B cell (primary cell): ENCODE measurements around the gene LHX5. TPM values are rescaled to one million over a fixed set of nuclear protein-coding genes. Genes with fewer than 3 reads are reported as not detected.

Experiments used
- ATAC-seq: fragments of 200-7000 bp; cut with Tn5 transposase; one replicate; pipeline ENCODE4 v1.10.0; 2021; ENCODE audit warnings: low read depth, mild to moderate bottlenecking, moderate number of reproducible peaks, moderate library complexity
- CTCF ChIA-PET: fragments of 350-600 bp; sonication (Branson Sonifier 250); formaldehyde crosslinking; loops from one replicate; lab custom pipeline; 2021; ENCODE audit warnings: antibody characterized with exemption, inconsistent platforms; lab: Charles Lee
- POLR2A ChIA-PET: fragments of 350-600 bp; sonication (Branson Sonifier 250); formaldehyde crosslinking; loops from one replicate; lab custom pipeline; 2021; ENCODE audit warnings: antibody characterized with exemption; lab: Charles Lee
- DNase-seq: peaks from one replicate; pipeline ENCODE4 v3.0.0; 2013
- H2AFZ ChIP-seq: 2 replicates; pipeline ENCODE4 v1.6.1; 2012; ENCODE audit warnings: mild to moderate bottlenecking, low read depth, low read length; ENCODE audit not compliant: insufficient read depth, poor library complexity, severe bottlenecking
- H3K27ac ChIP-seq, 2 donors: 1 replicate in 1 of 2; 2 replicates in 1 of 2; pipeline ENCODE4 v1.5.1; 2012 to 2013; ENCODE audit warnings: low read length in 2 of 2, mild to moderate bottlenecking in 2 of 2, moderate library complexity in 1 of 2
- H3K27me3 ChIP-seq, 4 experiments: fragments of 200-600 bp in 1 of 4; sonication (generic) in 1 of 4; replicated peaks in 1 of 4; 1 replicate in 2 of 4; 2 replicates in 2 of 4; pipeline versions ENCODE4 v1.6.1 to v1.7.0; 2013 to 2016; ENCODE audit warnings: low read length in 3 of 4, mild to moderate bottlenecking in 2 of 4, mixed read lengths in 1 of 4, moderate library complexity in 1 of 4; ENCODE audit not compliant: insufficient read depth in 4 of 4, control insufficient read depth in 3 of 4; ENCODE audit errors: control extremely low read depth in 1 of 4
- H3K36me3 ChIP-seq, 2 experiments: replicated peaks in 1 of 2; 1 replicate in 1 of 2; 2 replicates in 1 of 2; pipeline versions ENCODE4 v1.6.1 to v1.7.1; 2013; ENCODE audit warnings: low read length in 1 of 2; ENCODE audit not compliant: insufficient read depth in 2 of 2, control insufficient read depth in 1 of 2; ENCODE audit errors: control extremely low read depth in 1 of 2, extremely low read depth in 1 of 2
- H3K4me1 ChIP-seq, 2 donors: fragments of 200-600 bp in 1 of 2; sonication (generic) in 1 of 2; 1 replicate in 1 of 2; 2 replicates in 1 of 2; pipeline versions ENCODE4 v1.5.1 to v1.6.1; 2013 to 2017; ENCODE audit warnings: low read length in 2 of 2; ENCODE audit not compliant: control insufficient read depth in 2 of 2, insufficient read depth in 2 of 2
- H3K4me2 ChIP-seq: replicated peaks from 2 replicates; pipeline ENCODE3; 2012; ENCODE audit warnings: mild to moderate bottlenecking, low read depth, low read length; ENCODE audit not compliant: poor library complexity, severe bottlenecking
- H3K4me3 ChIP-seq, 5 experiments: fragments of 200-600 bp in 1 of 5; sonication (generic) in 1 of 5; 1 replicate in 3 of 5; 2 replicates in 2 of 5; pipeline versions ENCODE4 v1.5.1 to v1.7.0; 2011 to 2016; ENCODE audit warnings: low read length in 4 of 5, mild to moderate bottlenecking in 4 of 5, low read depth in 2 of 5, control low read depth in 1 of 5, moderate library complexity in 1 of 5; ENCODE audit not compliant: insufficient read depth in 1 of 5; ENCODE audit errors: control extremely low read depth in 1 of 5, extremely low read depth in 1 of 5
- H3K79me2 ChIP-seq: fragments of 200-600 bp; sonication (generic); one replicate; pipeline ENCODE4 v1.6.0; 2016; ENCODE audit warnings: low read length; ENCODE audit not compliant: control insufficient read depth, insufficient read depth
- H3K9ac ChIP-seq: fragments of 200-600 bp; sonication (generic); 2 replicates; pipeline ENCODE4 v1.6.1; 2017; ENCODE audit warnings: mild to moderate bottlenecking, low read length, moderate library complexity
- H3K9me3 ChIP-seq, 3 donors: one replicate each; pipeline versions ENCODE4 v1.6.1 to v1.7.1; 2013; ENCODE audit warnings: low read length in 2 of 3; ENCODE audit not compliant: control insufficient read depth in 2 of 3, insufficient read depth in 1 of 3; ENCODE audit errors: control extremely low read depth in 1 of 3
- H4K20me1 ChIP-seq: 2 replicates; pipeline ENCODE4 v1.6.0; 2012; ENCODE audit warnings: mild to moderate bottlenecking, low read length; ENCODE audit not compliant: insufficient read depth, control insufficient read depth, poor library complexity, severe bottlenecking
- H3K27ac Mint-ChIP-seq: one replicate; pipeline ENCODE4 v1.8.0; 2021; ENCODE audit warnings: mixed read lengths
- H3K27me3 Mint-ChIP-seq: one replicate; pipeline ENCODE4 v1.8.0; 2021; ENCODE audit warnings: mixed read lengths
- H3K4me1 Mint-ChIP-seq: one replicate; pipeline ENCODE4 v1.8.0; 2021; ENCODE audit warnings: mixed read lengths
- H3K4me3 Mint-ChIP-seq: one replicate; pipeline ENCODE4 v1.8.0; 2021; ENCODE audit warnings: mixed read lengths
- H3K9me3 Mint-ChIP-seq: one replicate; pipeline ENCODE4 v1.8.0; 2022; ENCODE audit warnings: mixed read lengths; ENCODE audit not compliant: insufficient read depth
- EZH2 ChIP-seq: IDR thresholded peaks from 2 replicates; pipeline ENCODE4 v1.6.1; 2012; ENCODE audit warnings: borderline replicate concordance, low read depth, mild to moderate bottlenecking, moderate library complexity, low read length; ENCODE audit not compliant: insufficient read depth, poor library complexity, severe bottlenecking
- WGBS: methylation state at CpG from one replicate; pipeline ENCODE4 v1.1.5; 2013; ENCODE audit warnings: missing lambda C conversion rate; ENCODE audit not compliant: insufficient coverage; 5-methylcytosine and 5-hydroxymethylcytosine counted together
- intact Hi-C: fragments of 100-400 bp; cut with micrococcal nuclease; formaldehyde crosslinking; loops from one replicate; pipeline ENCODE4 v1.10.0; 2022
- polyA plus RNA-seq: library from polyadenylated mRNA; depleted of rRNA; stranded (reverse); fragments of >200 nt; gene quantifications from 2 replicates; pipeline ENCODE4 v1.2.3, GENCODE V29; 2012
- total RNA-seq, 2 donors: library from RNA; stranded (reverse); fragments of 120-200 nt in 1 of 2; gene quantifications; 1 replicate in 1 of 2; 2 replicates in 1 of 2; pipeline versions ENCODE4 v1.2.3 to v1.2.4, GENCODE V29; 2013 to 2022
- TF ChIP-seq, protein P1 (sequence below): fragments of 200-600 bp; IDR thresholded peaks from one replicate; pipeline ENCODE4 v1.8.0; 2022; ENCODE audit warnings: antibody characterized with exemption, mild to moderate bottlenecking

The LHX5 gene
- total and polyA plus RNA-seq, 2 donors (not counting 1 experiment from before 2014, with no cell fraction given): not detected

DNA sequence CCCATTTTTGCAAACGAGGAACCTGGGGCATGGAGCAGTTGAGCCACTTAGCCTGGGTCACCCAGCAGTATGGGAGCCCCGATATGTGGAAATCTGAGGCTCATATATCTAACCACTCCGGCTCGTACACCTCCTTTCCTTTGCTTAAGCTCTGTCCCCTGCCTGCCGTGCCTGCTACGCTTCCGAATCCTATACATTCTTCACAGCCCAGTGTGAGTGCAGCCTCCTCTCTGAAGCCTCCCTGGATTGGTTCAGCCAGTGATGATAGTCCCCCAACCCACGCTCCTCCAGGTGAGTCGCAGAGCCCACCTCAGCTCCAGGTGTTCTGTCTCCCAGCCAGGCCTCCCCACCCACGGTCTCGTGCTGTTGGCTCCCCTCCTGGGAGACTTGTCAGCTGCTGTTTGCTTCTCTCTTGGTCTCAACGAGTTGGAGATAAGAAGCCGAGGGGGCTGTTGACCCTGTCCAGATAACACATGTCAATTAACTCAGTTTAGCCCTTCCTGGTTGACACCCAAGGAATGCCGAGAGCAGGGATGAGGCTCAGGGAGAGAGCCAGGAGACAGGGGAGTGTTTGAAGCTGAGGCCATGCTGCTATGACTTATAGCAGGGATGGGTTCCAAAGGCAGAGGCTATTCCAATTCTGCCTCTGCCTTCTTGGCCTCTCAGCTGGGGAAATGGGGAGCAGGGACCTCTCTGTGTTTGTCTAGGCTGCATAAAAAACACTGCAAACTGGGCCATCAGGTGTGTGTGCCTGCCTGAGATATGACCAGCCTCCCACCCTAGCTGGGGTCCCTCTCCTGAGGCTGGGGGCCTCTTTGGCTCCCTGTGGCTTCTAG is 30.5 kb downstream of the LHX5 start:
- no peaks in the 10 kb centered on the region for H3K4me1 Mint-ChIP-seq
- H2AFZ ChIP-seq: no peak overlapping the region
- H3K4me1 ChIP-seq: no peaks in the 10 kb centered on the region
- no peak overlapping the region for H3K4me3 Mint-ChIP-seq
- H3K79me2 ChIP-seq: no peaks in the 10 kb centered on the region
- DNase-seq (no peak), ATAC-seq (no peak)
- H3K27me3 ChIP-seq: peaks cover 0 to 28% (median 9%) of the 10 kb centered on the region in 4 experiments
- H3K9me3 ChIP-seq: peaks cover 0 to 12% (median 0%) of the 10 kb centered on the region in 3 donors
- H3K36me3 ChIP-seq: no peaks in the 10 kb centered on the region
- ChIA-PET POLR2A (no interaction called here), CTCF (interaction anchor here (1.2 kb wide), 1 partner anchor 130 kb away, joined by 4 read pairs; no protein-coding TSS in a partner anchor)
- peaks cover 24% of the 10 kb centered on the region for H3K27me3 Mint-ChIP-seq
- no peak overlapping the region for H3K4me3 ChIP-seq
- no peak overlapping the region for H3K27ac ChIP-seq
- H3K9me3 Mint-ChIP-seq: no peaks in the 10 kb centered on the region
- H3K27ac Mint-ChIP-seq: no peak overlapping the region
- H4K20me1 ChIP-seq: no peaks in the 10 kb centered on the region
- H3K4me2 ChIP-seq: no peak overlapping the region
- TF ChIP-seq EZH2: no peak
- TF ChIP-seq, protein P1, sequence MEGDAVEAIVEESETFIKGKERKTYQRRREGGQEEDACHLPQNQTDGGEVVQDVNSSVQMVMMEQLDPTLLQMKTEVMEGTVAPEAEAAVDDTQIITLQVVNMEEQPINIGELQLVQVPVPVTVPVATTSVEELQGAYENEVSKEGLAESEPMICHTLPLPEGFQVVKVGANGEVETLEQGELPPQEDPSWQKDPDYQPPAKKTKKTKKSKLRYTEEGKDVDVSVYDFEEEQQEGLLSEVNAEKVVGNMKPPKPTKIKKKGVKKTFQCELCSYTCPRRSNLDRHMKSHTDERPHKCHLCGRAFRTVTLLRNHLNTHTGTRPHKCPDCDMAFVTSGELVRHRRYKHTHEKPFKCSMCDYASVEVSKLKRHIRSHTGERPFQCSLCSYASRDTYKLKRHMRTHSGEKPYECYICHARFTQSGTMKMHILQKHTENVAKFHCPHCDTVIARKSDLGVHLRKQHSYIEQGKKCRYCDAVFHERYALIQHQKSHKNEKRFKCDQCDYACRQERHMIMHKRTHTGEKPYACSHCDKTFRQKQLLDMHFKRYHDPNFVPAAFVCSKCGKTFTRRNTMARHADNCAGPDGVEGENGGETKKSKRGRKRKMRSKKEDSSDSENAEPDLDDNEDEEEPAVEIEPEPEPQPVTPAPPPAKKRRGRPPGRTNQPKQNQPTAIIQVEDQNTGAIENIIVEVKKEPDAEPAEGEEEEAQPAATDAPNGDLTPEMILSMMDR: no peak
- no peak overlapping the region for H3K9ac ChIP-seq
- WGBS: 87% methylated on average over 14 of the region's 14 CpGs
- intact Hi-C loops: no loop called here

DNA sequence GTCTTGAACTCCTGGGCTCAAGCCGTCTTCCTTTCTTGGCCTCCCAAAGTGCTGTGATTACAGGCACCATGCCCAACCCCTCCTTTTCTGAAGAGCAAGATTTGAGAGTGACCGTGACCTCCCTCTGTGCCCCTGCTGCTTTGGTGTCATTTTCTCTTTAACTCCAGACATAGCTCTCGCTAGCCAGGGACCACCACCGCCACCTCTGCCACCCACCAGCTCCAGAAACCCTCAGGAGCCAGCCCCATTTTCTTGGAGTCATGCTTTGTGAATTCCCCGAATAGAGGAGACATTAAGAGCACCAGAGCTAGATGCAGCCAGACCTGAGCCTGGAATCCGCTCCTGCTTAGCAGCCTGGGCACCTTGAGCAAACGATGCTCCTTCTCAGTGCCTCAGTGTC is 31.3 kb downstream of the LHX5 start:
- H3K9me3 ChIP-seq: peaks cover 0 to 7% (median 0%) of the 10 kb centered on the region in 3 donors
- no peaks in the 10 kb centered on the region for H3K4me1 Mint-ChIP-seq
- no peak overlapping the region for H3K27ac ChIP-seq
- CTCF ChIA-PET: interaction anchor here (1.2 kb wide), 1 partner anchor 129 kb away, joined by 4 read pairs; no protein-coding TSS in a partner anchor
- no peak for DNase-seq
- intact Hi-C loops: no loop called here
- H3K9ac ChIP-seq: no peak overlapping the region
- no peaks in the 10 kb centered on the region for H3K79me2 ChIP-seq
- no peaks in the 10 kb centered on the region for H4K20me1 ChIP-seq
- no peak overlapping the region for H3K27ac Mint-ChIP-seq
- no peak overlapping the region for H3K4me3 Mint-ChIP-seq
- no peaks in the 10 kb centered on the region for H3K36me3 ChIP-seq
- no peak for ATAC-seq
- no peak for TF ChIP-seq EZH2
- TF ChIP-seq, protein P1: no peak
- H2AFZ ChIP-seq: no peak overlapping the region
- peaks cover 18% of the 10 kb centered on the region for H3K27me3 Mint-ChIP-seq
- peaks cover 0 to 23% (median 8%) of the 10 kb centered on the region in 4 experiments for H3K27me3 ChIP-seq
- H3K4me2 ChIP-seq: no peak overlapping the region
- no peaks in the 10 kb centered on the region for H3K4me1 ChIP-seq
- no peaks in the 10 kb centered on the region for H3K9me3 Mint-ChIP-seq
- WGBS: 80% methylated on average over 5 of the region's 7 CpGs
- H3K4me3 ChIP-seq: no peak overlapping the region
- POLR2A ChIA-PET: no interaction called here
